Measurements from ENCODE around the gene NEDD8.

NEDD8 gene

DNA sequence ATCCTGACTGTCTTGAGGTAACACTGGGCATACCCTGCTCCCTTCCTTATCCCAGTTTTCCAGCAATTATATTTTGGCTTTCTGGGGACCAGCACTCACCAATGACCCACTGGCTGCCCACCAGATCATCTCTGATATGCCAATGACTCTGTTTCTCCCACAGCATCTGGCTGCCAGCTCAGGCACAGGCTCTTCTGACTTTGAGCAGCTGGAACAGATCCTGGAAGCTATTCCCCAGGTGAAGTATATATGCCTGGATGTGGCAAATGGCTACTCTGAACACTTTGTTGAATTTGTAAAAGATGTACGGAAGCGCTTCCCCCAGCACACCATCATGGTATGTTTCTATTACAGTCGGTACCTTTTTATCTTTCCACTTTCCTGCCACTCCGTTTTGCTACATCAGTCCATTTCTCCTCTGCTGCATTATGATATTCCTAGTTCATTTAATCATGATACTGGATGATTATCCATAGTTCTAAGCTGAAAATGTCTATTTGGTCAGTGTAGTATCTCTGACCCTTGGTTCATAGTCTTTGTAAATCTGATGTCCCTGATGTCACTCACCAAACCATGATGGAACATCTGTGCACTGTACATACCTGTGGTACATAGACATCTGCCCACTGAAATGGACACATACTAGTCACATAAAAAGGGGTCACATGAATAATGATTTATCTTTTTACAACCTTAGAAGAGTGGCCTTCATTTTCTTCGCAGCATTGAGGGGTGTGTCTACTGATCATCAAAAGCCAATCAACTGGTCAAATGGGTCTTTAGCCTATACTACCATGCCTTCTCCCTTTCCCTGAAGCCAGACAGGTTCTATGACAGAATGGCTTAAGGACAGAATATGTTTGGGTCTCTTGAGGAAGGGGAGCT lies 3.9 kb upstream of the NEDD8 start:
- no peak overlapping the region for H3K27ac Mint-ChIP-seq
- H3K4me1 Mint-ChIP-seq, result peaks cover 45% of the 10 kb centered on the region
- no peaks in the 10 kb centered on the region for H3K27me3 Mint-ChIP-seq (ENCODE audit: low read depth, poor library complexity)
- H3K9me3 Mint-ChIP-seq, result no peaks in the 10 kb centered on the region
- no peak overlapping the region for H3K4me3 Mint-ChIP-seq
- TF ChIP-seq, protein P1, sequence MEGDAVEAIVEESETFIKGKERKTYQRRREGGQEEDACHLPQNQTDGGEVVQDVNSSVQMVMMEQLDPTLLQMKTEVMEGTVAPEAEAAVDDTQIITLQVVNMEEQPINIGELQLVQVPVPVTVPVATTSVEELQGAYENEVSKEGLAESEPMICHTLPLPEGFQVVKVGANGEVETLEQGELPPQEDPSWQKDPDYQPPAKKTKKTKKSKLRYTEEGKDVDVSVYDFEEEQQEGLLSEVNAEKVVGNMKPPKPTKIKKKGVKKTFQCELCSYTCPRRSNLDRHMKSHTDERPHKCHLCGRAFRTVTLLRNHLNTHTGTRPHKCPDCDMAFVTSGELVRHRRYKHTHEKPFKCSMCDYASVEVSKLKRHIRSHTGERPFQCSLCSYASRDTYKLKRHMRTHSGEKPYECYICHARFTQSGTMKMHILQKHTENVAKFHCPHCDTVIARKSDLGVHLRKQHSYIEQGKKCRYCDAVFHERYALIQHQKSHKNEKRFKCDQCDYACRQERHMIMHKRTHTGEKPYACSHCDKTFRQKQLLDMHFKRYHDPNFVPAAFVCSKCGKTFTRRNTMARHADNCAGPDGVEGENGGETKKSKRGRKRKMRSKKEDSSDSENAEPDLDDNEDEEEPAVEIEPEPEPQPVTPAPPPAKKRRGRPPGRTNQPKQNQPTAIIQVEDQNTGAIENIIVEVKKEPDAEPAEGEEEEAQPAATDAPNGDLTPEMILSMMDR (IDR thresholded peaks at IDR 0.05), result no peak
- peaks cover 38% of the 10 kb centered on the region for H3K36me3 Mint-ChIP-seq (ENCODE audit: low read depth)
- DNase-seq, result no peak

DNA sequence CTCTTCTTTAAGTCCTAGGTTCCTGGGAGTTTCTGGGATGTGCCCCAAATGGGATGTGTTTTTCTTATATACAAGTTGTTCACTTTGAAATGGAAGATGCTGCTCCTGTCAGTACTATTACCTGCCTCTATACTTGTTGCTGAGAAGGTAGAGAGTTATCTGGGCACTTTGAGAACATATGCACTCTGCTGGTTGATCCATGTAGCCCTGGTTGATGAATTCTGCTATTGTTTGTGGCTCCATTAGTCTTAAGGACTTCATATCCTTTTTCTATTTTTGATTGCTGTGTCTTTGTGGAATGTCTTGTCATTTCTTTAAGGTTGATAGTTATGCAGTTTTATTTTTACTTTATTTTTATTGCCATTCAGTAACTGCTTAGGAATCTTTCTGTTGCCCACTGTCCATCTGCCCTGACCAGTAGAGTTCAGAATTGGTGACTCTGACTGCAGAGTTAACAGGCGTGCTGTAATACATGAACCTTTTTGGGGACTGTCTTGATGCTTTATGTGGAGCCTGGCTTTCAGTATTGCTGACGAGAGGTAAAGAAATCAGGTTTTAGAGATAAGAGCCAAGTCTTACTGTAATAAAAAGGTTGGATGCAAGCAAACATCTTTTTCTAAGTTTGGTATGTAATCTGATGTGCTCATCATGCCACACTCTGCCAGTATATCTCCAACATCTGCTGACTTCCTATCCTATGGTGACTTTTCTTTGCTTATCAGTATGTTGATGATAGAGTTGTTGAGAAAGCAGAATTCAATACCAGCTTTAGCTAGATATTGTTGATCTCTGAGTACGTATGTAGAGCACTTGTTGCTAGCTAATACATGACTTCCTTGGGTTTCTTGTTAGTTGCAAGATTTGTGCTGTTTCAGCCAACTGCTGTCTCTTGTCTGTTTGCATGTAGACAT lies 2.2 kb upstream of the NEDD8 start:
- H3K27ac Mint-ChIP-seq, result no peak overlapping the region
- H3K36me3 Mint-ChIP-seq (ENCODE audit: low read depth), result peaks cover 25% of the 10 kb centered on the region
- no peak for DNase-seq
- H3K9me3 Mint-ChIP-seq, result no peaks in the 10 kb centered on the region
- peak overlapping the region; percentile 95 for H3K4me3 Mint-ChIP-seq
- no peaks in the 10 kb centered on the region for H3K27me3 Mint-ChIP-seq (ENCODE audit: low read depth, poor library complexity)
- H3K4me1 Mint-ChIP-seq, result peaks cover 32% of the 10 kb centered on the region
- TF ChIP-seq, protein P1 (IDR thresholded peaks at IDR 0.05), result no peak

DNA sequence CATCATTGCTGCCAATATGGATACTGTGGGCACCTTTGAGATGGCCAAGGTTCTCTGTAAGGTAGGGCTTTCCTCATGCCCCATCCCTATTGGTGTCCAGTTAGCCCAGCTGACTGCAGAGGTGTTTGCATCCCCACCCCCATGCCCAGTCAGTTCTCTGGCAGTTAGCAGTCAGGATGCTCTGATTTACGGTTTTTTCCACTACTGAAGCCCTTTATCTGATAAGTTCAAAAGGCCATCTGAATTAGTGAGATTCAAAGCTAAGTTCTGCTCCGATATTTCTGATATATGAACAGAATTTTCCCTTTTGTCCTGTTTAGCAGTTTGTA lies 1.3 kb upstream of the NEDD8 start:
- Mint-ChIP-seq H3K4me3 (peak overlapping the region; percentile 95), H3K27me3 (ENCODE audit: low read depth, poor library complexity) (no peaks in the 10 kb centered on the region), H3K27ac (peak overlapping the region; percentile 91), H3K9me3 (no peaks in the 10 kb centered on the region), H3K4me1 (peaks cover 32% of the 10 kb centered on the region), H3K36me3 (ENCODE audit: low read depth) (peaks cover 29% of the 10 kb centered on the region)
- DNase-seq, result no peak
- TF ChIP-seq, protein P1 (IDR thresholded peaks at IDR 0.05), result no peak

DNA sequence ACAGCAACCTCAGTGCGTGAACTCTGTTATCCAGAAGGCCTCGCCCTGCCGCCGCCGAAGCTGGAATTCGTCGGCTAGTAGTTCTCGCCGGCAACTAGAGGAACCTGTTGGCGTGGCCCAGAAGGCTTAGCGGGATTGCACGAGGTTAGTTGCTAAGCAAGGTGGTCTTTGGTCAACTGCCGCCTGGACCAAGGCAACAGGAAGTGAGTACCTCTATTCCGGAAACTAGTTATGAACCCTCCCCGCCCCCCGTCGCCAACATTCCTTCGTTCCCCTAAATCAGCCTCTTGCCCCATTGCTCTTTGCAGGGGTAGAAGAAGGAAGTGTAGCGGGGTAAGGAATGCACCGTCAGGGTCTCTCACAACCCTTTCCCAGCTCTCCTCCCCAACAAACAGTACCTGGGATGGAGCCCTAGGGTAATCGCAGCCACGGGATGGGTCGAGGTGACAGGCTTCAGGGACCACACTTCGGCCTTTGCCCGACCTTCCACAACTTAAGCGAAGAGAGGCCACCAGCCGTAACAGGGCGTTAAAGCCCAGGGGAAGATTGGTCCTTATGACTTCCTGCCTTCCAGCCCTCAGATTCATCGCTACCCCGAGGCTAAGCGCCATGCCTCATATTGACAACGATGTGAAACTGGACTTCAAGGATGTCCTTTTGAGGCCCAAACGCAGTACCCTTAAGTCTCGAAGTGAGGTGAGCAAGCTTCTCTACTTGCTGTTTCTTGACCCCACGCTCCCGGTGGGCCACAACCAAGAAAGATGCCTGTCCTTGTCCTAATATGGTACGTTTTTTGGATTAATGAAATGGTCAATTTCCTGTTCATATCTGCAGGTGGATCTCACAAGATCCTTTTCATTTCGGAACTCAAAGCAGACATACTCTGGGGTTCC lies 724 bp upstream of the NEDD8 start, which contains the start of gene GMPR2:
Gene GMPR2 (plus strand): TSS at position 285 of the 893 bp plus-strand sequence. CDS start 325 bp downstream, at position 610.
- no peaks in the 10 kb centered on the region for H3K27me3 Mint-ChIP-seq (ENCODE audit: low read depth, poor library complexity)
- peaks cover 28% of the 10 kb centered on the region for H3K36me3 Mint-ChIP-seq (ENCODE audit: low read depth)
- DNase-seq, result no peak
- H3K9me3 Mint-ChIP-seq, result no peaks in the 10 kb centered on the region
- peak within 1 kb of the TSS; percentile 91 for H3K27ac Mint-ChIP-seq
- TF ChIP-seq, protein P1 (IDR thresholded peaks at IDR 0.05), result no peak
- peak within 1 kb of the TSS; percentile 95 for H3K4me3 Mint-ChIP-seq
- peaks cover 32% of the 10 kb centered on the region for H3K4me1 Mint-ChIP-seq

DNA sequence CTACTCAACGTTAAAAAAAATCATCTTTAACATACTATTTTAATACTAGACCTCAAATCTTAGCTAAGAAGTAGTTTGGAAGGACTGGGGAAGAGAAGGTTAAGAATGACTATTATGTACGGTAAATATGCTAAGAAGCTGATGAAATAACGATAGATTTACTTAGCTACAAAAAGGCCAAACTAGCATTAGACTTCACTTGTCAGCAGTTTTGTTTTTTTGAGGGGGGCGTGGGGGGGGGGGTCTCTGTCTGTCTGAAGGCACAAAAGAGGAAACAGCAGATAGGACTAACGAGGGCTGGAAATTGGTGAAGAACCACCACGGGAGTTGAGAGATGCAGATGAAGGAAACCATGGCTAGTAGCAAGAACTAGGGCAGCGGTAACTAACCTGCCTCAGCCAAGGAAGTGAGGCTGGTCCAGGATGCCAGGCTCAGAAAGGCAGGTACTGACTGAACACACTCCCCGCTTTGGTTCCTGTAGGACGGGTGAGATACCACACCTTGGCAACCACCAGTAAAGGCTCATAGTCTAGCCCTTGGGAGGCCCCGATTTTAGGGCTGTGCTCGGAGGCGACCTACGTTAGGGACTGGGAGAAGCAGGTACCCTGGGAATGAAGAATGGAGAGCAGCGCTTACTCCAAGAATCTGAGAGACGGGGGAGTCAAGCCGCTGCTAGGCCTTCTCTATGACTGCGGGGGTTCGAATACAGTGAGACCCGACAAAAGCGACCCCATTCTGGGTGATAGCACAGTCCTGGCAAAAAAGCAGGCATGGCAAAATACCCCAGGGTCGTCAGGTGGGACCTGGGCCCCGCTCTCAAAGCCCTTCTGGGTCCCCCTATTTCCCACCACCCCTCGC lies 675 bp downstream of the NEDD8 start:
- H3K36me3 Mint-ChIP-seq (ENCODE audit: low read depth), result peaks cover 25% of the 10 kb centered on the region
- peaks cover 32% of the 10 kb centered on the region for H3K4me1 Mint-ChIP-seq
- H3K9me3 Mint-ChIP-seq, result no peaks in the 10 kb centered on the region
- TF ChIP-seq, protein P1 (IDR thresholded peaks at IDR 0.05), result no peak
- H3K27me3 Mint-ChIP-seq (ENCODE audit: low read depth, poor library complexity), result no peaks in the 10 kb centered on the region
- peak overlapping the region; percentile 95 for H3K4me3 Mint-ChIP-seq
- peak overlapping the region; percentile 91 for H3K27ac Mint-ChIP-seq
- no peak for DNase-seq

All from nephron progenitor cell (in vitro differentiated cells).